NCI-H82 (cell line): ENCODE measurements around the gene ANKRD13B.
"Not testable (repeated sequence)": the region's sequence is repeated elsewhere in the genome, so short reads cannot be mapped to it uniquely, and the experiment has no call there.

Experiments
- DNase-seq: peaks from one replicate; lab custom pipeline; 2025; lab: John Stamatoyannopoulos, UW

ANKRD13B gene

GRCh38 chr17:29592850-29593551 lies at the start of gene ANKRD13B:
ANKRD13B (plus strand) TSS chr17:29593132; CDS start chr17:29593622, 490 bp downstream.
- DNase-seq: peak; percentile 95

GRCh38 chr17:29544066-29544465 lies 48.9 kb upstream of the ANKRD13B start:
- no peak for DNase-seq

DNA sequence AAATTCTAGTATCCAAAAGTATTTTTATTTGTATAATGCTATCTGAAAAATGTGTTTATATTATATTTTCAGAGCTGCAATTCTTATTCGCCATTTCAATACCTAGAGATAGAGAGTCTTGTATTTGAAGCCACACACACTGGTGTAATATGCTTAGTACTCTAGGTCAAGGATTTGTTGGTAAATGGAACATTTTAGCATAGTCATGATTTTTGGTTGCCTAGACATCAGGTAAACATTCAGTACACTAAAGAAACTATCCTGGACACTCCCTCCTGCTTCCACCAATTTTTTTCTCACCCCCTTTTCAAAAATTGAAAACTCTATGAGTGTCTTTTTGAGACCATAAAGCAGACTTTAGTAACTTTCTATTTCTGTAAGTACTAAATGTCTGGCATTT lies 46.8 kb upstream of the ANKRD13B start:
- DNase-seq: no peak

- DNase-seq: no peak
These were observed 46.1 kb upstream of the ANKRD13B start for GRCh38 chr17:29546830-29547229.

GRCh38 chr17:29549177-29549923 lies 43.6 kb upstream of the ANKRD13B start:
- DNase-seq: no peak

GRCh38 chr17:29555840-29556239 lies 37.1 kb upstream of the ANKRD13B start:
- DNase-seq: no peak

DNA sequence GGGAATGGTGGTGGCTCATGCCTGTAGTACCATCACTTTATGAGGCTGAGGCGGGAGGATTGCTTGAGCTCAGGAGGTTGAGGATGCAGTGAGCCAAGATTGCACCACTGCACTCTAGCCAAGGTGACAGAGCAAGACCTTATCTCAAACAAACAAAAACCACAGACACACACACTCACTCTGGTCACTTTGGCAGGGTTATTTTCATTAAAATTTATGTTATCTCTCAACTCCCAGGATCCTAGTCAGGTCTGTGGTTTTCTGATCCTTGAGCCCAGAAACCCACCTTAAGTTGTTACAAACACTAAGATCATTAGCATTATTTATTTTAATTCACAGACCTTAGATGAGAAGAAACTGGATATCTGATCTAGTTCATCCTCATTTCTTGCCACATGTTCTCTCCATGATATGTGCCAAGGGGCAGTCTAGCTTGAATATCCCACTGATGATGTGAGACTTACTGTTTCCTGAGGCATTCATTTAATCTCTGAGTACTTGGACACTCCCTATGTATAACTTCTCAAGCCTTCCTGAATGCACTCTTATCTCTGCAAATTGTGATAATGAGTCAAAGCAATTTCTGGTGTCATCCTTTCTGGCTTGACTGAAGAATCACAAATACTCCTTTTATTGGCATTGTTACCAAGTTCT lies 35.7 kb upstream of the ANKRD13B start:
- no peak for DNase-seq

DNA sequence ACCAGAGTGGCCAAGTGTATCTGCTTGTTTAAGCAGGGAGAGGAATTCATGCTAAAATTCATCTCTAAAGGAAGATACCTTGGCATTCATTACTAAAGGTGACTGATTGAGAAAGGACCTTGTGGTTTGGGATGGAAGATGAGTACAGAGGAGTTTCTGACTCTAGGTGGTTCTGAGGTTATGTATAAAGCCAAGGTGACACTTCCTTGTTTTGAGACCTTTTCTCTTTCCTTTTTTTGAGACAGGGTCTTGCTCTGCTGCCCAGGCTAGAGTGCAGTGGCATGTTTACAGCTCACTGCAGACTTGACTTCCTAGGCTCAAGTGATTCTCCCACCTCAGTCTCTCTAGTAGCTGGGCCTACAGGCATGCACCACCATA lies 35.2 kb upstream of the ANKRD13B start:
- DNase-seq: no peak

GRCh38 chr17:29558139-29558538 lies 34.8 kb upstream of the ANKRD13B start:
- DNase-seq: not testable (repeated sequence)

- DNase-seq: no peak
These were observed 33.3 kb upstream of the ANKRD13B start for GRCh38 chr17:29559640-29560039.

GRCh38 chr17:29560316-29560715 lies 32.6 kb upstream of the ANKRD13B start:
- DNase-seq: peak; percentile 98

DNA sequence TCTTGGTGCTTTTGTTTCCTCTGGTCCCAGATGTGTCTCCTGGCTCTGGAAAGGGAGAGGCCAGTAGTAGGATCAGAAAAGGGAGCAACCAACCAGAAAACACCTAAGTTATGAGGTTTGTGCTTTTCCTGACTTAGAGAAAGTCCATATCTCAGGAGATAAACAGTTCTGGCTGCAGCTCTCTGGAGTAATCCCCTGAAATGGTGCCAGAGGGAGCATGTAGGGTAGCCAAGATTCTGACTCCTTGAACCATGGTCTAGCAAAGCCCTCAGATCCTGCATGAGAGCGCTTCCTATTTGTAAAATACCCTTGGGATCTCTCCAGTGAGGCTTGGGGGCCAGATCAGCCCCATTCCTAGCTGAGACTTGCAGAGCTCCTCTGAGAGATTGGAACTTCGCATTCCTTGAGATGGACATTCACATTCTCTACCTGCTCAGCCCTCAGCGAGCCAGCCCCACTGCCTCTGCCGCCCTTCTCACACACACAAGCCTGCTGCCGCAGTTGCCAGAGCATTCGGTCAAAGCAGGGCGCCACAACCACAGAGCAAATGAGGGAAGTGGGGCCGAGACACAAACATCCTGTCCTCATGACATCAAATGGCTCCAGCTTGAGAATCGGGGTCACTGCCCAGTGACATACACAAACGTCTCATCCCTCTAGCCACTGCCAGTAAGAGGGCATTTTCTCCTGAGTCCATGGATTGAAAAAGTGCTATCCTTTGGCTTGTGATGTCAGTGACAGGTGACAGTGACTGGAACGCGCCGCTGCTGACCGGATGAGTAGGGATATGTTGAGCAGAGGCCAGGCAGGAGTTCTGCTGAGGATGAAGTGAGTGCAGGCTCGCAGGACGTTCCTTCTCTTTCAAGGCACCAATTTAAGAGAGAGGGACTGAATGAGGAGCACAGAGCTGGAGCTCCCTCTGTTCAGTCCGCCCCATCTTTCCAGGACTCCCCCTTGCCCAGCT lies 31.1 kb upstream of the ANKRD13B start:
- peak; percentile 67 for DNase-seq

GRCh38 chr17:29562615-29563014 lies 30.3 kb upstream of the ANKRD13B start:
- DNase-seq: no peak

GRCh38 chr17:29563816-29564215 lies 29.1 kb upstream of the ANKRD13B start:
- DNase-seq: no peak

DNA sequence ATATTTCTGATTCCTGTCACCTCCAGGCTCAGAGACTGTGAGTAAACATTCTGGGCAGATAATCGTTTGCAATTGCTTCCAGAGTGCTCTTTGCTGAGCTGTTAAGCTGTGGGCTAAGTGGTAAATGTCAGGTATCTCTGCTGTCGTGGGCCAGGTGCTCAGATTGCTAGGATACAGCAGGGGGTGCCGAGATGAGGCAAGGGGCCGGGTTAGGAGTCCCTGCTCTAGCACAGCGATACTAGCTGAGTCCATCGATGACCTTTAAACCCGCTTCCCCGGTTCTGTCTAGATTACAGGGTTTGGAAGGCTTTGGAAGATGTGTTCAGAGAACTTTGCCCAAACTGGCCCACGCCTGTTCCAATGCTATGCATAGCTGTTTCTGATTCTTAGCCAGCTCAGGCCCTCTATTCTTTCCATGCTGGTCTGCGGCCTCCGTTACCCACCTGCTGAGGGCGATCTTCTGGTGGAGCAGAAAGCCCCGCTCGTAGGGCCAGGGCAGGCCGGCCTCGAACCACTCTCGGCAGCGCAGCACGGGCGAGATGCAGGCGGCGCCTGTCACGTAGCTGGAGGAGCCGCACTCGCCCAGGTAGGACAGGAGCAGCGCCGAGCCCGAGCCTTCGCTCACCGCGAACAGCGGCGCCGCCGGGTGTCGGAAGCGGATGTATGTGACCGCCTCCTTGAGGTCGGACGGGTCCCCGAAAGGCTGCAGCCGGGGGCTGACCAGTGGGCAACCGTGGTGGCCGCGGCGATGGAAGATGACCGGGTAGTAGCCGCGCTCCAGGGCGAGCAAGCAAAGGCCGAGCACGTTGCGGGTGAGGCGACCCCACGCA lies 27.1 kb upstream of the ANKRD13B start:
- DNase-seq: peak; percentile 80

GRCh38 chr17:29566473-29567303 lies 26.2 kb upstream of the ANKRD13B start, which contains the start of gene ABHD15:
ABHD15 (minus strand) TSS chr17:29567037; CDS start chr17:29566966, 71 bp downstream.
- peak; percentile 81 for DNase-seq

- no peak for DNase-seq
These were observed 25.7 kb upstream of the ANKRD13B start for GRCh38 chr17:29567304-29567553.

DNA sequence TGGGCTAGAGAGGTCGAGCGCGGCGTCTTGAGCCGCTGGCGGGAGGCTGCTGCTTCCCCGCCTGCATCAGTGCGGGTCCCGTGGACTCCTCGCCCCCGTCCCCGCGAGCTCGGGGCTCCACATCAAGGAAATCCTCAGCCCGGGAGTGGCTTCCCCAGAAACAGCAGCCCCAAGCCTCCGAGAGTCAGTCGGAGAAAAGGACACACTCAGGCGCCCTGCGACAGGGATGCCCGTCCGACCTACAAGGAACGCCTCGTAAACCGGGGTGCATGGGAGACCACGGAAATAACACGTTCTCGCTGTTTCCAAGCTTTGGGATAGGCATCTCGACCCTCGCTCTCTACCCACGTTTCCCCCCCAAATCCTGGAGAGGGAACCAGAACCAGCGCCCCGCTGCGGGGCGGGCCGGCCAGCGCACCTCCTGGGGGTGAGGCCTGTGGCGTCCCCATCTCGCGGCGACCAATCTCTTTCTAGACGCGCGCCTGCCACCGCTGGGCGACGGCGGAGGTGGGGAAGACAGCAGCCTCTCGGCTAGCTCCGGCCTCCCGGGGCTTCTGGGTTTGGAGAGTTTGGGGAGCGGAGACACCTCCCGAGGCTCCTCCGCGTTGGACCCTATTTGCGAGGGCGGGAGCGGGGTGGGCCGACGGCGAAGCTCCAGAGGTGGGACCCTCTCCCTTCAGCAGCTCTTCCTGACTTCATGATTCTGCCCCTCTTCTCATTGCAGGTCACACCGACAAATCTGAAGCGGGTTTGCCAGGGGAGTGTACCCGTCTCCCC lies 25.2 kb upstream of the ANKRD13B start:
- DNase-seq: peak; percentile 80
